Measurements from ENCODE around the gene FARS2.

The FARS2 gene

DNA sequence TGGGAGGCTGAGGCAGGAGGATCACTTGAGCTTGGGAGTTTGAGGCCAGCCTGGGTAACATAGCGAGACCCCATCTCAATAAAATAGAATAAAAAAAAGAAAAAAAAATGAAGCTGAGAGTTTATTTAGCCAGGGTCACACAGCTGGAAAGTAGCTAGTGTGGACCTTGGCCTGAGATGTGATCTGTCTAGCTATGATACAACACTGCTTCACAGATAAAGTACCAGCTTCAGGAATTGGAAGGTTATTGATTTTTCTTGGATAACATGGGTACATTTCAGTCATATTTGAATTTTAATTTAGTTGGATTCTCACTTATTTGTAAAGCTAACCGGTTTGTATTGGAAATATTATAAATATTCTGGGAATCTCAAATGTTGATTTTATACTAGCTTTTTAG, 5.1 kb downstream of the FARS2 start:
- H3K27ac Mint-ChIP-seq = no peak overlapping the region
- H3K27me3 Mint-ChIP-seq = no peaks in the 10 kb centered on the region
- peaks cover 22% of the 10 kb centered on the region for H3K4me1 Mint-ChIP-seq (ENCODE audit: low read depth)
- H3K4me3 Mint-ChIP-seq = no peak overlapping the region
- H3K9me3 Mint-ChIP-seq (ENCODE audit: low read depth) = no peaks in the 10 kb centered on the region
- H3K36me3 Mint-ChIP-seq = peaks cover 11% of the 10 kb centered on the region

DNA sequence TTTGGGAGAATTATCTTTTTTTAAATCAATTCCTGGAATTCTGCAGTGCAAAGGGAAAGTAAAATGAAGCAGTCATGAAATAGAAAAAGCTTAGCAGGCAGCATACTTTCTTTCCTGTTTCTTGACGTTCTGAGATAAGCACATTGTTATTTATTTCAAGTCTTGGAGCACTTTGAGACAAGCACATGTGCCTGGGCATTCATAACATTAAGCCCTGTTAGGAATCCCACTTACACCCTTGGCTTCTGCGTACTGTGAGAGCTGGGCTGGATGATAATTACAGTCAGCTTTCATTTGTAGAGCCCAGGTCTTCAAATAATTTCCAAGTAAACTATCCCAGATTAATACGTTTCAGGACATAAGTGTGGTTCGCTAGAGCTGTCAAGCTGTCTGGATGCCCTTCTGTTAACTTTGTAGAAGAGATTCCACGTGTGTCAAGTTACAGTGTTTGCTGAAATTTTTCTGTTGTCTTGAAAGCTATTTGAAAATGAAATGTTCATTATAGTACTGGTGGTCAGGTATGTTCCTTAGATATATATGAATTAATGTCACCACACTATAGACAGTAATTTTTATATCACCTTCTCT, 8.9 kb downstream of the FARS2 start:
- peaks cover 14% of the 10 kb centered on the region for H3K36me3 Mint-ChIP-seq
- no peak overlapping the region for H3K4me3 Mint-ChIP-seq
- H3K4me1 Mint-ChIP-seq (ENCODE audit: low read depth) = peaks cover 30% of the 10 kb centered on the region
- H3K27ac Mint-ChIP-seq = no peak overlapping the region
- H3K9me3 Mint-ChIP-seq (ENCODE audit: low read depth) = no peaks in the 10 kb centered on the region
- no peaks in the 10 kb centered on the region for H3K27me3 Mint-ChIP-seq

DNA sequence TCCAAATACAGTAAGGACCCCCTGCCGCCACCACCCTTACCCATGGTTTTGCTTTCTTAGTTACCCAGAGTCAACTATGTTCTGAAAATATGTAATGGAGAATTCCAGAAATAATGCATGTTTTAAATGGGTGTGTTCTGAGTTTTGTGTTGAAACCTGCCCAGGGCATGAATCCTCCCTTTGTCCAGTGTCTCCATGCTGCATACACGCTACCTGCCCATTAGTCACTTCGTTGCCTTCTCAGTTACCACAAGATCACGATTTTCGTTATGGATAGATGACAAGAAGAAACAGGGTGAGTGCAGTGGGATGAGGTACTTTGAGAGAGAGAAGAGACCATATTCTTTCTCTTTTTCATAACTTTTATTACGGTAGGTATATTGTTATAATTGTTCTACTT, 10.6 kb downstream of the FARS2 start:
- peaks cover 14% of the 10 kb centered on the region for H3K36me3 Mint-ChIP-seq
- no peak overlapping the region for H3K4me3 Mint-ChIP-seq
- no peak overlapping the region for H3K27ac Mint-ChIP-seq
- H3K27me3 Mint-ChIP-seq = no peaks in the 10 kb centered on the region
- peaks cover 31% of the 10 kb centered on the region for H3K4me1 Mint-ChIP-seq (ENCODE audit: low read depth)
- H3K9me3 Mint-ChIP-seq (ENCODE audit: low read depth) = no peaks in the 10 kb centered on the region

DNA sequence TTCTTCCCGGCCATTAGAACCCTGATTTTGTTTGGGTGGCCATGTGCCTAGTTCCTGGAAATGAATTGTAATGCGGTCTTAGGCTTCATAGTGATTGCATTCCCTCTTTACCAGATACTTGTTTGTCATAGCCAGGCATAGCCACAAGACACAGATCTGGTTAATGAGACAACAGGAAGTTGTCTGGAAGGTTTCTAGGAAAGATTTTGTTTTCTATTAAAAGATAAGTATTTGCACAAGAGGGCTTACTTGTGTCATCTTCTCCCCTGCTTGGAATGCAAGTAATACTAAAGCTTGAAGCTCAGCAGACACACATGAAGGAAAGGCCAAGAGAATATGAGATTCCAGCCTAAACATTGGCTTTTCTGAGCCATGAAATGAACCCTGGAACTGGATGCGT, 12.9 kb downstream of the FARS2 start:
- H3K4me1 Mint-ChIP-seq (ENCODE audit: low read depth) = peaks cover 35% of the 10 kb centered on the region
- H3K27ac Mint-ChIP-seq = no peak overlapping the region
- H3K4me3 Mint-ChIP-seq = no peak overlapping the region
- no peaks in the 10 kb centered on the region for H3K9me3 Mint-ChIP-seq (ENCODE audit: low read depth)
- peaks cover 7% of the 10 kb centered on the region for H3K36me3 Mint-ChIP-seq
- no peaks in the 10 kb centered on the region for H3K27me3 Mint-ChIP-seq

DNA sequence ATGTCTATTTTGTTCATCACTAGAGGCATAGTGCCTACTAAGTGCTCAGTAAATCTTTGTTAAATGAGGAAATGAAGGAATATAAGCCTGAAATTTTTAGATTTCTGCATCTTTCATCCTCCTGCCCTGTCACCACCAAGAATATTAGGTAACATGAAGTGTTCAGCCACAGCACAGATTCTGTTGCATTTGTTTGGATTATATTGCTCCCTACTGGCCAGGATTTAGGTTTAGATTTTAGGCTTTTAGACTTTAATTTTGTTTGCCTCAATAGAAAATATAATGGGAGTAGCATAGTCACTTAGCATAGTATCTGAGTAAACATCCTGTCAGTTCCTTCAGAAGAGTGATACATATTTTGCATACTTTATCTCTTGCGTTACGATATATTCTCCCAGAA, 14.2 kb downstream of the FARS2 start:
- H3K36me3 Mint-ChIP-seq = peaks cover 7% of the 10 kb centered on the region
- no peaks in the 10 kb centered on the region for H3K9me3 Mint-ChIP-seq (ENCODE audit: low read depth)
- no peaks in the 10 kb centered on the region for H3K27me3 Mint-ChIP-seq
- no peak overlapping the region for H3K27ac Mint-ChIP-seq
- H3K4me1 Mint-ChIP-seq (ENCODE audit: low read depth) = peaks cover 46% of the 10 kb centered on the region
- H3K4me3 Mint-ChIP-seq = no peak overlapping the region

DNA sequence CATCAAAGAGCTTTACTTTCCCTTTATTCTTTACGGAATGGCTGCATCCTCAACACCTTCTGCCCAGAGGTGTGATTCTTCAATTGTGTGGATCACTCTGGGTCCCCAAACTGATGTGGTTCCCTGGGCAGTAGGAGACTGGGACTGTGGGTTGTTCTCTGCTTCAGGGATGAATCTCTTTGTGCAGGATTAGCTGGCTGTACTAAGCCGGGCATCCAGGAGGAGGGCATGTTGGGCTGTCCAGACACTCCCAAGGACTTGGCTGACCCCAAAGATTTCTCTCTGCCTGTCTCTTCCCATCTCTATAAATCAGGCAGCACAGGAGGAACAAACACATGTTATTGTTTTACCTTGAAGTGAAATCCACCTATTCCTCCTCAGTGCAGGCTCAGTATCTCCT, 15.3 kb downstream of the FARS2 start:
- Mint-ChIP-seq H3K27ac (no peak overlapping the region), H3K9me3 (ENCODE audit: low read depth) (no peaks in the 10 kb centered on the region), H3K4me3 (no peak overlapping the region), H3K27me3 (no peaks in the 10 kb centered on the region), H3K4me1 (ENCODE audit: low read depth) (peaks cover 47% of the 10 kb centered on the region), H3K36me3 (peaks cover 9% of the 10 kb centered on the region)

DNA sequence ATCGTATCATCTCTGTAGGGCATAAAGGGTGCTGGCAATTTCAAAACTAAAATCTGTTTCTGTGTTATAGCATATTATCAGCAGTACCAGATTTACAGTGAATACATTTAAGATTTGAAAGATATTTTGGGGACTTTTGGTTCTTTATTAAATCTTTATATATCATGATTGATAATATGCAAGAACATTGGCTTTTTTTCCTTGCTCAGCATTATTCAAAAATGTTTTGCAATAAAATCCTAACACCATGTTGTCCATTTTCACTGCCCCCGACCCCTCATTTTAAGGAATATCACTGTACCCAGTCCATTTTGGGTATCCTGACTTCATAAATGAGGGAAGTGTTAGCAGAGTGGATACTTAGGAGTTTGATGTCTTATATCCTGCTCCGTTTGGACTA, 16.3 kb downstream of the FARS2 start:
- Mint-ChIP-seq H3K36me3 (peaks cover 7% of the 10 kb centered on the region), H3K4me1 (ENCODE audit: low read depth) (peaks cover 46% of the 10 kb centered on the region), H3K27ac (no peak overlapping the region), H3K4me3 (no peak overlapping the region), H3K27me3 (no peaks in the 10 kb centered on the region), H3K9me3 (ENCODE audit: low read depth) (no peaks in the 10 kb centered on the region)

DNA sequence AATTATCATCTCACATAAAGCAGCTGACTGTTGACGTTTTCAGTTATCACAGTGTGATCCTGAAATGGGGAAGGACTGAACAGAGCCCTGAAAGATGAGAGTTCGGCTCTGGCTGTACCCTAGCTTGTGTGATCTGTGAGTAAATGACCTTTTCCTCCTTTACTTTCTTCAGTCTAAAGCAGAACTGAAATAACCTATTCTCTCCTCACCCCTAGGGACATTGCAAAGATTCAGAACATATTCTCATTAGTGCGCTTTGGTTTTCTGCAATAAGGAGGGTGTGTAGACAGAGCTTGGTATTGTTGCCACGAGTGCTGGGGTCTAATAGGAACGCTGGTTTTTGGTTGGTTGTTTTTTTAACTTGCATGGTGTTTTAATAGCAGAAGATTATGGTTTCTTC, 16.7 kb downstream of the FARS2 start:
- H3K27ac Mint-ChIP-seq = no peak overlapping the region
- H3K27me3 Mint-ChIP-seq = no peaks in the 10 kb centered on the region
- no peaks in the 10 kb centered on the region for H3K9me3 Mint-ChIP-seq (ENCODE audit: low read depth)
- peaks cover 41% of the 10 kb centered on the region for H3K4me1 Mint-ChIP-seq (ENCODE audit: low read depth)
- H3K36me3 Mint-ChIP-seq = peaks cover 7% of the 10 kb centered on the region
- no peak overlapping the region for H3K4me3 Mint-ChIP-seq

DNA sequence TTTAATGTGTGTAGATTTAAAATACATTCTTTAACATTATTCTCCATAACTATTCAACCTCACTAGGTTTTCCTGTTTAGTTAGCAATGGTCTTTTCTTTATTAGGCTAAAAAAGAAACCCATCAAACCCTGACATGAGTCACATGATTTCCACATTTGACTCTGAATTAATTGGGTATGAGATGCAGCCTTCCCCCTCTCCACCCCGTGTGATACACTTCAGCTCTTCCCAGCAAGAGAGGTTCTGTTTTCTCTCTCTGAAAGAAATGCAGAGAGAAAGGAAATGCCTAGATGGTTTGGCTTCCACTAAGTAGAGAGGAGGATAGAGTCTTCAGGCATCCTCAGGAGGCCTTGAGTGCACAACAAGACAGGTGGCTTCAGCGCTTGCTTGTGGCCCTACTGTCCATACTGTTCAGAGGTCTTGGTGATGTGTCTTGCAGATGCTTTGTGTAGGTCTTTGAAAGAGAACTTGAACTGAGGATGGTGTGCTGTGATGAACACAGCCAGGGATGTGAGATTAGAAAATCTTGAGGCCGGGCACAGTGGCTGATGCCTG, 17.3 kb downstream of the FARS2 start:
- H3K27me3 Mint-ChIP-seq = no peaks in the 10 kb centered on the region
- no peaks in the 10 kb centered on the region for H3K9me3 Mint-ChIP-seq (ENCODE audit: low read depth)
- H3K4me1 Mint-ChIP-seq (ENCODE audit: low read depth) = peaks cover 35% of the 10 kb centered on the region
- H3K4me3 Mint-ChIP-seq = no peak overlapping the region
- peaks cover 7% of the 10 kb centered on the region for H3K36me3 Mint-ChIP-seq
- H3K27ac Mint-ChIP-seq = no peak overlapping the region

DNA sequence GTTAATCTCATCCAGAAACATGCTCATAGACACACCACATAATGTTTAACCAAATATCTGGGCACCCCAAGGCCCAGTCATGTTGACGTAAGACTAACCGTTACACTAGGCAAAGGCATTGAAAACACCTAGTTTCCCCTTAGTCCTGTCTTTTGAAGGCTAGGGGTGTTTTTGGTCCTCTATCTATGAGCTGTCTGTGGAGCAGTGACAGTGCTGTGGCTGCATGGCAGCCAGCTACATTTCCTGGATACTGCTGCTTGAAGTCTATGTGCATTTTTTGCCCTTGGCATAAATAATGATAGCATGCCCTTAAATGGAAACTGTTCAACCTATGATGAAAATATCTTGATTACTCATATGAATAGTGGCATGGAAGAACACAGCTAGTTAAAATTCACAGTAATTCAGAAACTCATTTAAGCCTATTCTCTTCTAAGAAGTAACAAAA, 18.6 kb downstream of the FARS2 start:
- Mint-ChIP-seq H3K4me1 (ENCODE audit: low read depth) (peaks cover 34% of the 10 kb centered on the region), H3K27ac (peak overlapping the region; percentile 28), H3K36me3 (peaks cover 7% of the 10 kb centered on the region)

DNA sequence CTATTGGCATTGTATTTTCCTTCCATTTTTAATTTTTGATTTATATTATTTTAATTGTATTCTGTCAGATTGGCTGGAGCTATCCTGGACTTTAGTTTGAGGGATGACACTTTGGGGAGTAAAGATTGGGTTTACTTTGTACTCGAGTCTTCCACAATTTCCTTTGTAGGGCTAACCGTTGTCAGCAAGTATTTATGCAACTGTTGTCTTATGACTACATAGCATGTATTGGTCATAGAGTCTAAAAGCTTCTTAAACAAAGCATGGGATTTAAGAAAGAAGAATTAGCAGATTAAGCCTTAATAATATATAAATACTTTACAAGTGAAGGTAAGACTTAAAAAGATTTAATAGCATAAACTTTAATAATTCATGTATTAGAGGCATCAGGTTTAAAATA, 19.6 kb downstream of the FARS2 start:
- Mint-ChIP-seq H3K4me1 (ENCODE audit: low read depth) (peaks cover 38% of the 10 kb centered on the region), H3K27me3 (no peaks in the 10 kb centered on the region), H3K36me3 (peaks cover 7% of the 10 kb centered on the region), H3K9me3 (ENCODE audit: low read depth) (no peaks in the 10 kb centered on the region), H3K27ac (no peak overlapping the region), H3K4me3 (no peak overlapping the region)

More for the DNA sequence above, 18.6 kb downstream of the FARS2 start:
- Mint-ChIP-seq H3K9me3 (ENCODE audit: low read depth) (no peaks in the 10 kb centered on the region), H3K27me3 (no peaks in the 10 kb centered on the region), H3K4me3 (no peak overlapping the region)

DNA sequence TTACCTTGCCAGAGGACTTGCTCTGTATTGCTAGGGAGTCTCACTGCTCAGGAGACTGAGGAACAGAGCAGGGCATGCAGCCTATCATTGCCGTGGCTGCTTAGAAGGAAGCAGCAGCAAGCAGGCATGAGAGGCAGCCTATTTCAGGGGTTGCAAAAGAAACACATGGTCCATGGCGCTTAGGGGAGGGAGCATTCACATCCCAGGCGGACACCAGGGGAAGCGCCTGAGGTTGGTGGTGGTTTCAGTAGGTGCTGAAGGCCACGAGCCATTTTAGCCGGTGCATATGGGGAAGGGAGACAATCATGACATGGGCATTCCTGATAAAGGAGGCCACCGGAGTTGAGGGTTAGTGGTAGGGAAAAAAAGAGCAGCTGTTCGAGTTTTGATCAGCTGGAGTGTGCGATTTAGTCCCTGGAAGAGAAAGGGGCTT, 20.9 kb downstream of the FARS2 start:
- Mint-ChIP-seq H3K36me3 (peaks cover 7% of the 10 kb centered on the region), H3K4me3 (no peak overlapping the region), H3K4me1 (ENCODE audit: low read depth) (peaks cover 35% of the 10 kb centered on the region), H3K9me3 (ENCODE audit: low read depth) (no peaks in the 10 kb centered on the region), H3K27me3 (no peaks in the 10 kb centered on the region), H3K27ac (no peak overlapping the region)

DNA sequence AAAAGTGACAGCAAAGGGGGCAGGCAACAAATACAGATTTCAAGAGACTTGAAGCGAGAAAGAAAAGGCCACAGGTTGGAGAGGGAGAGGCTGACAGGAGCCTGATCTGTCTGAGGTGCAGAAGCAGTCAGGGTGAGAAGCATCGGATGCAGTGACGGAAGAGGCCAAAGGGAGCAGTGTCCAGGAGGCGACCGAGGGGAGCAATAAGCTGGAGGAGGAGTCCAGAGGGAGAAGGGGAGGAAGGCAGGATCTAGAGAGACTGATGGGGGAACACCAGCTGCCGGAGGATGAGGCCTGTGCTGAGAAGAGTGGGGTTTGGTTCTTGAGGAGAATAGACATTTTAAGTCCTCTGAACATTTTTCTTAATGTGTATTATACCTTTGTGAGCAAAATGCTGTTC, 23.8 kb downstream of the FARS2 start:
- Mint-ChIP-seq H3K27ac (no peak overlapping the region), H3K27me3 (no peaks in the 10 kb centered on the region), H3K36me3 (peaks cover 8% of the 10 kb centered on the region), H3K9me3 (ENCODE audit: low read depth) (no peaks in the 10 kb centered on the region), H3K4me1 (ENCODE audit: low read depth) (peaks cover 40% of the 10 kb centered on the region), H3K4me3 (no peak overlapping the region)

DNA sequence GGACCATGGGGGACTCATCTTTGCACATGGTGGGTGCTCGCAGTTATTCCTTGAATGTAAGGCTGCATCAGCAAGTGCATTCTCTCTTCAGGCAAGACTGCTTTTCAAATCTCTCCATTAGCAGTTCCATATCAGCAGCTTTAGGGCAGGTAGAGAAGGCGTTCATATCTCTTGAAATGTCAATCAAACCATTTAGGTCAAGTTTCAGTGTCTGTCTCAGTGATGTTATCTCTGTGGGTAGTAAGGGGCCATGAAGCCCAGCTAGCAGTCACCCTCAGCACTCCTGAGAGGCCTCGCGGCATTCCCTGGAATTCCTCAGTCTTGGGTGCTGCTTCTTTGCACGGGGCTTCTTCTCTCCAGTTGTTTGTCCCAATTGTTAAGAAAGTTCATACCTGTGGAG, 24.2 kb downstream of the FARS2 start:
- H3K4me3 Mint-ChIP-seq = no peak overlapping the region
- H3K27ac Mint-ChIP-seq = no peak overlapping the region
- no peaks in the 10 kb centered on the region for H3K9me3 Mint-ChIP-seq (ENCODE audit: low read depth)
- H3K27me3 Mint-ChIP-seq = no peaks in the 10 kb centered on the region
- H3K4me1 Mint-ChIP-seq (ENCODE audit: low read depth) = peaks cover 38% of the 10 kb centered on the region
- peaks cover 8% of the 10 kb centered on the region for H3K36me3 Mint-ChIP-seq

DNA sequence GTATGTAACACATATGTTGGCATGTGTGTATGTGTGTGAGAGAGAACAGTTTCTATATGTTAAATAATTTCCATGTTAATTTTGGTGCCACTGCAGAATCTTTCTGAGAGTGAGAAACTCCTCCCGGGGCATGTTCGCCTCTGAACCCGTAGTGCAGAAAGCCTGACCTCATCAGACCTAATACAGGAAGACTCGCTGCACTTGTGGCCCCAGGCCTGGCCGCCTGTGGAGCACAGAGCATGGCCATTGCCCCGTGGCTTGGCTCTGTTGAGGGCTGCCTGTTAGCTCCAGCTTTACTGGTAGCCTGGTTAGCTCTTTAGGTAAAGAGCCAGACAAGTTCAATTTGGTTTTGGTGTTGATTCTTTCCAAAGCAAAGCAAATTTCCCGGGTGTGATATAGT, 25.5 kb downstream of the FARS2 start:
- Mint-ChIP-seq H3K27me3 (no peaks in the 10 kb centered on the region), H3K36me3 (peaks cover 6% of the 10 kb centered on the region), H3K4me3 (no peak overlapping the region), H3K9me3 (ENCODE audit: low read depth) (no peaks in the 10 kb centered on the region), H3K27ac (no peak overlapping the region), H3K4me1 (ENCODE audit: low read depth) (peaks cover 37% of the 10 kb centered on the region)
